Measurements from ENCODE around the gene FOXC2.

Gene FOXC2

GRCh38 chr16:86566601-86566965 lies at the start of gene FOXC2:
Gene FOXC2 (plus strand): TSS chr16:86566829. CDS start chr16:86567336, 507 bp downstream.
- peak; percentile 58 for DNase-seq (ENCODE audit: low read depth, low spot score)
- peak within 1 kb of the TSS; percentile 42 for H3K27ac ChIP-seq

- DNase-seq (ENCODE audit: low read depth, low spot score): no peak
- no peak overlapping the region for H3K27ac ChIP-seq
Measured at GRCh38 chr16:86517033-86517432, 49.6 kb upstream of the FOXC2 start.

GRCh38 chr16:86517652-86518258 lies 48.9 kb upstream of the FOXC2 start:
- no peak for DNase-seq (ENCODE audit: low read depth, low spot score)
- H3K27ac ChIP-seq: no peak overlapping the region

GRCh38 chr16:86519007-86519648 lies 47.5 kb upstream of the FOXC2 start:
- no peak overlapping the region for H3K27ac ChIP-seq
- DNase-seq (ENCODE audit: low read depth, low spot score): no peak

GRCh38 chr16:86519649-86520316 lies 46.8 kb upstream of the FOXC2 start:
- H3K27ac ChIP-seq: no peak overlapping the region
- no peak for DNase-seq (ENCODE audit: low read depth, low spot score)

- no peak for DNase-seq (ENCODE audit: low read depth, low spot score)
- H3K27ac ChIP-seq: no peak overlapping the region
Measured at GRCh38 chr16:86520317-86521210, 46.1 kb upstream of the FOXC2 start.

- no peak overlapping the region for H3K27ac ChIP-seq
- no peak for DNase-seq (ENCODE audit: low read depth, low spot score)
Measured at GRCh38 chr16:86521236-86522197, 45.1 kb upstream of the FOXC2 start.

- no peak for DNase-seq (ENCODE audit: low read depth, low spot score)
- H3K27ac ChIP-seq: no peak overlapping the region
Measured at GRCh38 chr16:86522634-86523033, 44.0 kb upstream of the FOXC2 start.

GRCh38 chr16:86523166-86523740 lies 43.4 kb upstream of the FOXC2 start:
- DNase-seq (ENCODE audit: low read depth, low spot score): no peak

GRCh38 chr16:86524029-86524428 lies 42.6 kb upstream of the FOXC2 start:
- DNase-seq (ENCODE audit: low read depth, low spot score): no peak
- no peak overlapping the region for H3K27ac ChIP-seq

More at GRCh38 chr16:86523166-86523740, 43.4 kb upstream of the FOXC2 start:
- no peak overlapping the region for H3K27ac ChIP-seq

GRCh38 chr16:86525696-86526095 lies 40.9 kb upstream of the FOXC2 start:
- no peak overlapping the region for H3K27ac ChIP-seq
- no peak for DNase-seq (ENCODE audit: low read depth, low spot score)

GRCh38 chr16:86527366-86527765 lies 39.3 kb upstream of the FOXC2 start:
- H3K27ac ChIP-seq: no peak overlapping the region
- no peak for DNase-seq (ENCODE audit: low read depth, low spot score)

GRCh38 chr16:86528061-86528929 lies 38.3 kb upstream of the FOXC2 start:
- H3K27ac ChIP-seq: no peak overlapping the region
- DNase-seq (ENCODE audit: low read depth, low spot score): no peak

- DNase-seq (ENCODE audit: low read depth, low spot score): no peak
- no peak overlapping the region for H3K27ac ChIP-seq
Measured at GRCh38 chr16:86529160-86529559, 37.5 kb upstream of the FOXC2 start.

GRCh38 chr16:86530251-86531190 lies 36.1 kb upstream of the FOXC2 start:
- DNase-seq (ENCODE audit: low read depth, low spot score): no peak
- no peak overlapping the region for H3K27ac ChIP-seq

- H3K27ac ChIP-seq: no peak overlapping the region
- no peak for DNase-seq (ENCODE audit: low read depth, low spot score)
Measured at GRCh38 chr16:86531191-86531545, 35.5 kb upstream of the FOXC2 start.
